Endothelial cell of umbilical vein (primary cell): ENCODE results near the gene TMEM120B. TPM values are rescaled to one million over a fixed set of nuclear protein-coding genes. Genes with fewer than 3 reads are reported as not detected.

Source experiments
- BruUV-seq: library from RNA; stranded (reverse); fragments of 400-500 nt; replicated peaks from 2 replicates; lab custom pipeline; 2021; lab: Mats Ljungman, UMichigan
- CTCF ChIA-PET: fragments of 300-600, 350-600 bp; sonication (Branson Sonifier 250); formaldehyde crosslinking; loops from one replicate; lab custom pipeline; 2021; ENCODE audit warnings: antibody characterized with exemption, inconsistent platforms; lab: Charles Lee
- POLR2A ChIA-PET: fragments of 300-600, 350-600 bp; sonication (Branson Sonifier 250); formaldehyde crosslinking; loops from one replicate; lab custom pipeline; 2021; ENCODE audit warnings: antibody characterized with exemption, inconsistent platforms; lab: Charles Lee
- DNase-seq: peaks from one replicate; pipeline ENCODE4 v3.0.0-alpha.2; 2011; ENCODE audit warnings: low read depth, low spot score
- FAIRE-seq: peaks from 2 replicates; lab custom pipeline; 2011; peaks lifted over from hg19 to GRCh38; lab: Jason Lieb, UNC
- H2AFZ ChIP-seq: 2 replicates; pipeline ENCODE4 v1.6.0; 2012; ENCODE audit warnings: low read depth, low read length, control low read depth, inconsistent platforms
- H3K27ac ChIP-seq: 2 replicates; pipeline ENCODE4 v1.5.1; 2011; ENCODE audit warnings: low read depth, mild to moderate bottlenecking, control low read depth, low read length, moderate library complexity; ENCODE audit not compliant: insufficient read depth
- H3K27me3 ChIP-seq, 2 experiments: 2 replicates each; pipeline versions ENCODE4 v1.6.0 to v1.6.1; 2011; ENCODE audit warnings: low read length in 2 of 2, mixed read lengths in 1 of 2; ENCODE audit not compliant: control insufficient read depth in 2 of 2, insufficient read depth in 2 of 2
- H3K36me3 ChIP-seq, 2 experiments: 2 replicates in 1 of 2; 3 replicates in 1 of 2; pipeline ENCODE4 v1.5.1; 2011; ENCODE audit warnings: low read length in 2 of 2, mild to moderate bottlenecking in 1 of 2, moderate library complexity in 1 of 2; ENCODE audit not compliant: control insufficient read depth in 2 of 2, insufficient read depth in 2 of 2; ENCODE audit errors: extremely low read depth in 1 of 2
- H3K4me1 ChIP-seq: 3 replicates; pipeline ENCODE4 v1.5.1; 2011; ENCODE audit warnings: mild to moderate bottlenecking, low read length; ENCODE audit not compliant: control insufficient read depth, insufficient read depth; ENCODE audit errors: extremely low read depth
- H3K4me2 ChIP-seq: 2 replicates; pipeline ENCODE4 v1.6.1; 2011; ENCODE audit warnings: low read length, control low read depth, mixed read lengths; ENCODE audit not compliant: insufficient read depth
- H3K4me3 ChIP-seq, 3 experiments: fragments of 200-600 bp in 1 of 3; sonication (generic), shearing (Covaris generic) in 1 of 3; replicated peaks in 1 of 3; 2 replicates each; pipeline ENCODE4 v1.5.1; 2011 to 2016; ENCODE audit warnings: control low read depth in 3 of 3, low read length in 3 of 3, mild to moderate bottlenecking in 2 of 3, inconsistent platforms in 1 of 3, low read depth in 1 of 3, moderate library complexity in 1 of 3; ENCODE audit not compliant: insufficient read depth in 1 of 3
- H3K79me2 ChIP-seq: 2 replicates; pipeline ENCODE4 v1.6.0; 2012; ENCODE audit warnings: low read length, inconsistent platforms; ENCODE audit not compliant: control insufficient read depth, insufficient read depth
- H3K9ac ChIP-seq: replicated peaks from 2 replicates; pipeline ENCODE3; 2011; ENCODE audit warnings: low read length, control low read depth; ENCODE audit not compliant: insufficient read depth; ENCODE audit errors: extremely low read depth
- H3K9me1 ChIP-seq: replicated peaks from 3 replicates; pipeline ENCODE4 v1.6.0; 2011; ENCODE audit warnings: mild to moderate bottlenecking, low read length; ENCODE audit not compliant: control insufficient read depth, insufficient read depth; ENCODE audit errors: extremely low read depth
- H3K9me3 ChIP-seq: replicated peaks from 2 replicates; pipeline ENCODE4 v1.5.1; 2012; ENCODE audit warnings: low read length, inconsistent platforms; ENCODE audit not compliant: control insufficient read depth, insufficient read depth
- H4K20me1 ChIP-seq: replicated peaks from 2 replicates; pipeline ENCODE3; 2011; ENCODE audit warnings: mild to moderate bottlenecking, low read length; ENCODE audit not compliant: control insufficient read depth, insufficient read depth; ENCODE audit errors: extremely low read depth
- EZH2 ChIP-seq: IDR thresholded peaks from 2 replicates; pipeline ENCODE4 v1.6.1; 2012; ENCODE audit warnings: borderline replicate concordance, low read depth, mild to moderate bottlenecking, moderate library complexity, low read length, inconsistent platforms; ENCODE audit not compliant: severe bottlenecking
- FOS ChIP-seq: IDR thresholded peaks from 2 replicates; pipeline ENCODE4 v1.6.1; 2011; ENCODE audit warnings: mild to moderate bottlenecking, low read length, moderate library complexity, borderline replicate concordance; ENCODE audit not compliant: insufficient read depth
- GATA2 ChIP-seq: IDR thresholded peaks from 2 replicates; pipeline ENCODE4 v1.7.0; 2011; ENCODE audit warnings: low read depth, mild to moderate bottlenecking, moderate library complexity, mixed read lengths, low read length; ENCODE audit not compliant: insufficient read length, insufficient read depth
- JUN ChIP-seq: IDR thresholded peaks from 2 replicates; pipeline ENCODE4 v1.6.1; 2011; ENCODE audit warnings: borderline replicate concordance, low read depth; ENCODE audit not compliant: insufficient read length, insufficient read depth
- MYC ChIP-seq: IDR thresholded peaks from one replicate; pipeline ENCODE4 v1.6.1; 2011; ENCODE audit warnings: mild to moderate bottlenecking, low read depth, low read length
- POLR2A ChIP-seq: IDR thresholded peaks from 2 replicates; pipeline ENCODE4 v1.6.1; 2012; ENCODE audit warnings: low read depth, mild to moderate bottlenecking, control low read depth, low read length
- POLR2AphosphoS5 ChIP-seq: IDR thresholded peaks from 2 replicates; pipeline ENCODE4 v1.6.1; 2012; ENCODE audit warnings: low read depth, mild to moderate bottlenecking, control low read depth, low read length, moderate library complexity; ENCODE audit not compliant: insufficient read depth
- dilution Hi-C: fragments of 300-500 bp; cut with MboI; formaldehyde crosslinking; loops from one replicate; pipeline ENCODE4 v1.15.0; 2019; ENCODE audit warnings: low sequenced_read_pairs; ENCODE audit not compliant: extremely low pct_ligation_motif_present
- intact Hi-C: fragments of 100-400 bp; cut with micrococcal nuclease; formaldehyde crosslinking; loops from one replicate; pipeline ENCODE4 v1.10.0; 2022
- polyA plus RNA-seq, 4 experiments: library from polyadenylated mRNA; depleted of rRNA in 3 of 4; stranded (reverse) in 3 of 4; unstranded in 1 of 4; fragments of >200 nt; gene quantifications; 2 replicates each; pipeline versions ENCODE4 v1.2.1 to v1.2.3, GENCODE V29; 2011 to 2012; ENCODE audit warnings: missing spikeins in 1 of 4
- total RNA-seq: library from RNA; stranded (reverse); gene quantifications from 2 replicates; pipeline ENCODE4 v1.2.3, GENCODE V29; 2021
- TF ChIP-seq, protein P1 (sequence below): IDR thresholded peaks from 2 replicates; pipeline ENCODE4 v1.6.1; 2011; ENCODE audit not compliant: insufficient read depth, insufficient read length
- TF ChIP-seq, protein P2 (sequence below), 2 donors: IDR thresholded peaks; 1 replicate in 1 of 2; 2 replicates in 1 of 2; pipeline ENCODE4 v1.5.1; 2011; ENCODE audit warnings: low read length in 2 of 2, mild to moderate bottlenecking in 2 of 2, moderate library complexity in 2 of 2, control low read depth in 1 of 2, inconsistent platforms in 1 of 2, low read depth in 1 of 2; ENCODE audit not compliant: insufficient read depth in 1 of 2; ENCODE audit errors: extremely low read depth in 1 of 2

Gene TMEM120B
- total and polyA plus RNA-seq, 2 donors (not counting 3 experiments of a cell fraction or from before 2014, with no cell fraction given), result 10.4 to 12.8 TPM

DNA sequence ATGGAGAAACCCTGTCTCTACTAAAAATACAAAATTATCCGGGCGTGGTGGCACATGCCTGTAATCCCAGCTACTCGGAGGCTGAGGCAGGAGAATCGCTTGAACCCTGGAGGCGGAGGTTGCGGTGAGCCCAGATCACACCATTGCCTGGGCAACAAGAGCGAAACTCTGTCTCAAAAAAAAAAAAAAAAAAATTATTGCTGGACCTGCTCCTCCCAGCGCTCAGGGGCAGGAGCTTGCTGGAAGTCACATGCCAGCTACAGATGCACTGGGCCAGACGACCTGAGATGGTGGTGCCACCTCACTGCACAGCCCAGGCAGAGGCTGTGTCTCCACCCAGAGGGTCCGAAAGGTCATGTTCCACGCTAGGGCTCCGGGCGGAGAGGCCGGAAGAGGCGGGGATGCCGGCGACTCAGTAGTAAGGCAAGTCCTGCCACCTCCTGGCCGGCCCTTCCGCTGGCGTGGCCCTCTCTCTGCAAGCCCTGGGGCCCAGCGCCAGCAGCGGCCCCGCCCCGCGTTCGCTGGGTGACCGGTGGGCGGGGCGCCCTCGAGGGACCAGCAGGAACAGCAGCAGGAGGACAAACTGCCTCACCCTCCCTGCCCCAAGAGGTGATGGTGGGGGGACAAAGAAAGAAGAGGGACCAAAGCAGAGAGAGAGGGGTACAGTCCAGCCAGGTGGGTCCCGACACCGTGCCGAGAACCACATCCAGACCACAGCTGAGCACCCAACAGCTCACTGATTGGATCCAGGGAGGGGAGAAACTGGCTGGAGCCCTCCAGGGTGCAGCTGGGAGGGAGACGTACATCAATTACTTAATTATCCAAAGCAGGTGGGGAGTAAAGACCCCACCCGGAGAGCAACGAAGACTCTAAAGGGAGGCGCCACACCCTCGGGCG lies 84.6 kb downstream of the TMEM120B start:
- no peak overlapping the region for H3K4me3 ChIP-seq
- dilution Hi-C loops, result no loop called here
- no peaks in the 10 kb centered on the region for H4K20me1 ChIP-seq
- no peak overlapping the region for H3K9ac ChIP-seq
- peaks cover 38% of the 10 kb centered on the region for H3K4me1 ChIP-seq
- H3K36me3 ChIP-seq, result peaks cover 2 to 16% of the 10 kb centered on the region in 2 experiments
- BruUV-seq, result no TSS peak
- intact Hi-C loops, result loop anchor here (5.0 kb wide), 1 partner anchor 170 kb away; the partner anchor contains the start of gene ORAI1
- ChIA-PET POLR2A (interaction anchor here (0.5 to 5.7 kb wide), 3 partner anchors 9 to 127 kb away, joined by 4 to 37 read pairs (median 15); no protein-coding TSS in a partner anchor), CTCF (interaction anchor here (0.7 to 12.7 kb wide), 7 partner anchors 11 to 261 kb away, joined by 3 to 774 read pairs (median 4); partner anchors contain the start of genes PSMD9 and SETD1B)
- DNase-seq (peak; percentile 89), FAIRE-seq (peak; percentile 96)
- no peak overlapping the region for H2AFZ ChIP-seq
- TF ChIP-seq POLR2A (no peak), FOS (no peak), MYC (peak; percentile 15), EZH2 (no peak), POLR2AphosphoS5 (peak; percentile 86), GATA2 (no peak), JUN (no peak)
- TF ChIP-seq, protein P1, sequence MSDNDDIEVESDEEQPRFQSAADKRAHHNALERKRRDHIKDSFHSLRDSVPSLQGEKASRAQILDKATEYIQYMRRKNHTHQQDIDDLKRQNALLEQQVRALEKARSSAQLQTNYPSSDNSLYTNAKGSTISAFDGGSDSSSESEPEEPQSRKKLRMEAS, result no peak
- TF ChIP-seq, protein P2, sequence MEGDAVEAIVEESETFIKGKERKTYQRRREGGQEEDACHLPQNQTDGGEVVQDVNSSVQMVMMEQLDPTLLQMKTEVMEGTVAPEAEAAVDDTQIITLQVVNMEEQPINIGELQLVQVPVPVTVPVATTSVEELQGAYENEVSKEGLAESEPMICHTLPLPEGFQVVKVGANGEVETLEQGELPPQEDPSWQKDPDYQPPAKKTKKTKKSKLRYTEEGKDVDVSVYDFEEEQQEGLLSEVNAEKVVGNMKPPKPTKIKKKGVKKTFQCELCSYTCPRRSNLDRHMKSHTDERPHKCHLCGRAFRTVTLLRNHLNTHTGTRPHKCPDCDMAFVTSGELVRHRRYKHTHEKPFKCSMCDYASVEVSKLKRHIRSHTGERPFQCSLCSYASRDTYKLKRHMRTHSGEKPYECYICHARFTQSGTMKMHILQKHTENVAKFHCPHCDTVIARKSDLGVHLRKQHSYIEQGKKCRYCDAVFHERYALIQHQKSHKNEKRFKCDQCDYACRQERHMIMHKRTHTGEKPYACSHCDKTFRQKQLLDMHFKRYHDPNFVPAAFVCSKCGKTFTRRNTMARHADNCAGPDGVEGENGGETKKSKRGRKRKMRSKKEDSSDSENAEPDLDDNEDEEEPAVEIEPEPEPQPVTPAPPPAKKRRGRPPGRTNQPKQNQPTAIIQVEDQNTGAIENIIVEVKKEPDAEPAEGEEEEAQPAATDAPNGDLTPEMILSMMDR (IDR thresholded peaks at IDR 0.05; ENCODE audit: extremely low read depth in 1 of 2, insufficient read depth in 1 of 2, low read depth in 1 of 2, low read length in 2 of 2), result peak in 1 of 2 donors; percentile 39
- H3K9me3 ChIP-seq, result no peaks in the 10 kb centered on the region
- H3K4me2 ChIP-seq, result peak overlapping the region; percentile 42
- no peaks in the 10 kb centered on the region for H3K9me1 ChIP-seq
- no peak overlapping the region for H3K27ac ChIP-seq
- H3K79me2 ChIP-seq, result peaks cover 35% of the 10 kb centered on the region
- no peaks in the 10 kb centered on the region for H3K27me3 ChIP-seq
